ENCODE measurements around the gene FHIT. TPM values are rescaled to one million over a fixed set of nuclear protein-coding genes. Genes with fewer than 3 reads are reported as not detected.

The FHIT gene
- total RNA-seq, 1 donor from 2014 or later, result 26.0 TPM

DNA sequence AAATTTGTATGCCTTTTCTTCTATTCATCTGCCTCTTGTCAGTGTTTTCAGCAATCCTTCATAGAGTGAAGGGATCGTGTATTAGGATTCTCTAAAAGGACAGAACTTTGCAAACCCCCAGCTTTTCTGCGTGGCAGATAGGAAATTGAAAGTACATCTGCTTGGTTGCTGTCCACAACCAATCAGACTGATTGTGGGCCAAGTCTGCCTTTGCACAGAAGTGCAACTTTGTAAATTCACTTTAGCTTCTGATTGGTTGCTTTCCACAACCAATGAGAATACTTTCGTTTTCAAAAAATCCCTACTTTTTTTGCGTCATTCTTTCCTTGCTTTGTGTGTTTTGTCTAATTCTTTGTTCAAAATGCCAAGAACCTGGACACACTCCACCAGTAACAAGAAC is 847.4 kb downstream of the FHIT start:
- DNase-seq (ENCODE audit: low spot score), result no peak

DNA sequence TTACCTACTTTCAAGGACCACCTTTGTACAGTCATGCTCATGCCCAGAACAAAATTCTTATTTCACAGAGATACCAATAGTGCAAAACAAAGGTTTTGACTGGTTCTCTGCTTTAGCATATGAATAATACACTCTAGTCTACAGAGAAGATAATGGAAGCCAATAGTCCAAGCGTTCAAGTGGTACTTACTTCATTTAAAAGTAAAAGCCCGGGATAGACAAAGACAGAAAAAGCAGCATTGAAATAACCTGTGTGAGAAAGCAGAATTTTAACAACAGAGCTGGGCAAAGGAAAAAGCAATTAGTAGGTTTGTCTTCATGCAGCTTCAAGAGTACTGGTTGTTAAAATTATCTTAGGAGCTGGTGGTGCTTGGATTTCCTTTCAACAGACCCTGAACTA is 848.3 kb downstream of the FHIT start:
- no peak for DNase-seq (ENCODE audit: low spot score)

DNA sequence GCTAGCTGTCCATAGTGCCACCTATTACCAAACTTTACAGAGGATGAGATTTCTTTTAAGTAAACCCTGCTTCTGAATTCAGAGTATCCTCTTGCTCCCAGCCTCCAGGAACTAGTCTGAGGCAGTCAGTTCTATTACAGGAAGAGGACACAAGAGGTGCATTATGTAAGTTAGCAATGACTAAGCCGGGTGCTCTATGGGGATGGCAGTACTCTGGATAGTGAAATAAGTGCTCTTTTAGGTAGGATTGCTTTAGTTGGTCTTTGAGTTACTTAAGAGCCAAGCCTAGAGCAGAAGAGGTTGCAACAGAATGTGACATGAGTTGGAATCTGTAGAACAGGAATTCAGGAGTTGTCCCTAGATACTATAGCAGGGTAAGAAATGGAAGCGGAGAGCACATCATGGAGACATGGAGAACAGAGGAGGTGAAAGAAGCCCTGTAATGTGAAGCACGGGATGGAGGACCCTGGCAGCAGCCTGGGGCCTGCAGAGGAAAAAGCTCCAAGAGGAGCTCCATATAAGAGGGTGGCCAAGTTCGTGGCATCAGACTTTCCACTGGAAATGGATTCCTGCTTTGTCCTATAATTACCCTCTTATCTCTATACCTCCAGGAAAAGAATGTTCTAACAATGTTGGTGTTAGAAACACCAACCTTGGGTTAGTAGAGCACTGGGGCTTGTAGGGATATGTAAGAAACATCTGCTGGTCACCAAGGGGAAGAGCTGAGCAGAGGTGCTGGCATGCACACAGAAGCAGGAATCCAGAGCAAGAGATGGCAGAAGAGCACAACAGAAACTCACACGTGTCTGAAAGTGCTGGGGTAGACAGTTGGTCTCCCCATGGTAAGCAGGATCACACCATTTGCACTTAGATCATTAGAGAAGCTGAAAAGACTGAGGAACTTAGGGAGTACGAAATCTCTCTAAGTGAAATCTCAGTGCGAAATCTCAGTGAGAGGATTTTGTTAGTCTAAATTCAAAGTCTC is 851.1 kb downstream of the FHIT start:
- no peak for DNase-seq (ENCODE audit: low spot score)

DNA sequence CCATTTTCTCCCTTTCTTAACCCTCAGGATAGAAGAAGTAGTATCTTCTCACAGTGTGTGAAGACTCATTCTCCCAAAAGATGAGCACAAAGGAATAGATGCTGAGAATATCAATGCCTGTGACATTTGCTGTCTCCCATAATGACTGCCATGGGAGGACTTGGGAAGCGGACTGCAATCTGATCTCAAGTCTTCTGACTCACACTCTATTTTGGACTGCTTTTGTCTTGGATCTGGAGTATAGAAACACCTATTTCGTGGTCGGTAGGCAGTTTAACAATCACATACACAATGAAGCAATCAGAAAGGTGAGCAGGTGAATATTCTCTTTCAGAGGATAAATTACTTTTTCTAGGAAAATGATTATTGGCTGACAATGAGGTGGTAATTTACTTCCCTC is 852.0 kb downstream of the FHIT start:
- no peak for DNase-seq (ENCODE audit: low spot score)

DNA sequence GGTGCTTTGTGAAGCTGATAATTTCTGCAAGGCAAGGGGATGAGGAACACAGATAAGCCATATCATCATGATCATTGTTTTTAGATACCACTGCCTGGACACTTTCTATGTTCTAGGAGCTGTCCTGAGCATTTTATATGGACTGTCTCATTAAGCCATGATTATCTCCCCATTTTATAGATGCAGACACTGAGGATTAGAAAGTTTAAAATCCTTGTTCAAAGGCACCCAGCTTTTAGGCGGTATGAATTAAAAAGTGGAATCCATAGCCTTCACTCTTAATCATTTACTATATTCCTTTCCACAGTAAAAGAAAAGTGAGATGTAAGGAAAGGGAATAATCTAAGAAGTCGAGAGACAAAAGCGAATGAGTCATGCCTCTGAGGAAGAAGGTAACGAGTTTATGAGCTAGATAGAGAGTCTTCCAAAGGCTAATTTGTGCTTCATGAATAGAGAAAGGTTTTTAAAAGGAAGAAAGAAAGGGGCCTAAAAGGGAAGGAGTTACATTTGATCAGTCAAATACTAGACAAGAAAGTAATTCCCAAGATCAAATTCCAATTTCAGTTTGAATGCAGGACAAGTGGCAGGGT is 856.0 kb downstream of the FHIT start:
- DNase-seq (ENCODE audit: low spot score), result no peak

DNA sequence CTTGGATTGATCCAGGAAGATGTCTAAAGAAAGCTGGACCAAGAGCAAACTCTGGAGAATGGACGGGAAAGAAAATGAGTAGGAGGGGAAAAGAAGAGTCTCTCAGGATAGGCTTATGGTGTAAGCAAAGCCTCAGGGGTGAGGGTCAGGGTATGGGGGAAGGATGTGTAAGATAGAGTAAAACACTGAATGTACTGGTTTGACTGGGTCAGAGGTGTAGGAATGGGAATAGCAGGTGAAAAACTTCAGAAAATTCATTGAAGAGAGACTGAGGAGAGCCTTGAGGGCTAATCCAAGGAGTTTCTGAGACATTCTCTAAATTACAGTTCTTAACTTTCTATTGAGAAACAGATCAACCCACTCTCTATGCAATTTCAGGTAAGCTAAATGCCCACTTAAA is 857.3 kb downstream of the FHIT start:
- no peak for DNase-seq (ENCODE audit: low spot score)

DNA sequence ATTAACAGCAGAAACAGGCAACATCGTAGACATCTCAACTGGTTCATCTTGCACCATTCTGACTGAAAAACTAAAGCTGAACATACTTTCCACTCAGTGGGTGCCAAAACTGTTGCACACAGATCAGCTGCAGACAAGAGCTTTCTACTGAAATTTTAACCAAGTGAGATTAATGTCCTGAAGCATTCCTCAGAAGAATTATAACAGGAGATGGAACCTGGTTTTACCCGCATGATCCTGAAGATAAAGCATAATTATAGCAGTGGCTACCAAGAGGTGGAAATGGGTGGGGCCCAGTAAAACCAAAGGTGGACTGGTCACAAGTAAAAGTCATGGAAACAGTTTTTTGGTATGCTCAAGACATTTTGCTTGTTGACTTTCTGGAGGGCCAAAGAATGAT is 858.8 kb downstream of the FHIT start:
- DNase-seq (ENCODE audit: low spot score), result no peak

DNA sequence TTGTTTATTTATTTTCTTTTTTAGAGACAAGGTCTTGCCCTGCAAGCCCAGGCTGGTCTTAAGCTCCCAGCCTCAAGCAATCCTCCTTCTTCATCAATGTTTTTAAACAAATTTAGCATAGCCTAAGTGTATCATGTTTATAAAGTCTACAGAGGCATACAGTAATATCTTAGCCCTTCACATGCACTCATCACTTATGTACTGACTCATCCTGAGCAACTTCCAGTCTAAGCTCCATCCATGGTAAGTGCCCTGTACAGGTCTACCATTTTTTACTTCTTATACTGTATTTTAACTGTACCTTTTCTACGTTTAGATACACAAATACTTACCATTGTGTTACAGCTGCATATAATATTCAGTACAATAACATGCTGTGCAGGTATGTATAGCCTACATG is 860.0 kb downstream of the FHIT start:
- DNase-seq (ENCODE audit: low spot score), result no peak

DNA sequence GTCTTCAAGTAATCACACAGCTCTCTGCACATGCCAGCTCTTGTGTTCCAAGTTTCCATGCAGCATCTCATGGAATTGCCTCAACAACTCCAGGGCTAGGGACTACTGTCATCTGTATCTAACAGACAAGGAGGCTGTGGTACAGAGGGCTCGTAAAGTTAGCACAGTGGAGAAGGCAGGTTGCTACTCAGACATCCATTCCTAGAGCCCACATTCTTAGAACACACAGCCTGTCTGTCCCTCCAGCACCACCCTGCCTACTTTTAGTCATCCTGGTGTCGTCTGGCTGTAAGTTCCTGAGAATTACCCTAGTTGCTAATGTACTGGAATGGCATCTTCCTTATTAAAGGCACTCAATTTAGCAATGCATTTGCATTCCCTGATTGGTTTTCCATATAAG is 862.5 kb downstream of the FHIT start:
- no peak for DNase-seq (ENCODE audit: low spot score)

DNA sequence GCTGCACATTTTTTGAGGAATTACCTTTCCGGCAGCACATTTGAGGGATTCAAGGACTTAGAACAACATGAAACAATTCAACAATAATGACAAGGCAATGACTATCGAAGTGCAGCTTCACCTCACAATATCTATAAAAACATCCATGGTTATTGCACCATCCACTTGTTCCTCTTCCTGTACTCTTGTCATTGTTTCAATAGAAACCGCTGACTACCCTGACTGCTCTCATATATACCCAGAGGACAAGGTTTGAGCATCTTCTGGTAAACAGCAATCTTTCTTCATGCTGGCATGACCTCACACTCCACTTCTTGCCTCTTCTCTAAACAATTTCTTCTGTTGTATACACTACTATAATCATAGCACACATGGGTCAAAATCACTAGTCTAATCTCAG is 864.9 kb downstream of the FHIT start:
- no peak for DNase-seq (ENCODE audit: low spot score)

DNA sequence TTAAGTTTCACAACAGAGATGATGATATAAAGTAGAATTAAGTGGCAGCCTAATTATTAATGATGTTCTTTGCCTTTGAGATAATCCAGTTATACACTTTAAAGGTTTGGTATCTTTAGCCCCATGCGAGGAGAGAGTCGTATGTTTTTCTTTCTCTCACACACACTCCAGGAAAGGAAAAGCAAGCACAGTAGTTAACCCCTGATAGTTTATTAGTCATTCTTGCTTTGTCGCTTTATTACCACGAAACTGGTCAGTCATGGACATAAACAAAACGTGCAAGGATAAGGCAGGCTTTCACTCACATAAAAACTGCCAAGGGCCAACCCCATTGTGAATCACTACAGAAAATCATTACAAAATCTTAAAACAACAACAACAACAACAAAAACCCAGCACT is 866.9 kb downstream of the FHIT start:
- no peak for DNase-seq (ENCODE audit: low spot score)

DNA sequence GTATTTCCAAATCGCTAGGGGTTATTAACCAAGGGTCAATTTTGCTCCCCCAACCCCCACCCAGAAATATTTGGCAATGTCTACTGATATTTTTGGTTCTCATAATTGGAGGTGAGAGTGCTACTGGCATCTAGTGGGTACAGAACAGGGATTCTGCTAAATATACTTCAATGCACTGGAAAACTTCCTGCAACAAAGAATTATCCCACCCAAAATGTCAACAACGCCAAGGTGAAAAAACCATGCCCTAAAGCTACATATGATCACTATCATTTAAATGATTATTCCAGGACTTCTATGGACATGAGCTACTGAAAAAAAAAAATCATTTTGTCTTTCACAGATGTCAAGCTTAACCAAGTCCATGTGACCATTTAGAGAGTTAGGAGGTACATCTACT is 867.9 kb downstream of the FHIT start:
- no peak for DNase-seq (ENCODE audit: low spot score)

DNA sequence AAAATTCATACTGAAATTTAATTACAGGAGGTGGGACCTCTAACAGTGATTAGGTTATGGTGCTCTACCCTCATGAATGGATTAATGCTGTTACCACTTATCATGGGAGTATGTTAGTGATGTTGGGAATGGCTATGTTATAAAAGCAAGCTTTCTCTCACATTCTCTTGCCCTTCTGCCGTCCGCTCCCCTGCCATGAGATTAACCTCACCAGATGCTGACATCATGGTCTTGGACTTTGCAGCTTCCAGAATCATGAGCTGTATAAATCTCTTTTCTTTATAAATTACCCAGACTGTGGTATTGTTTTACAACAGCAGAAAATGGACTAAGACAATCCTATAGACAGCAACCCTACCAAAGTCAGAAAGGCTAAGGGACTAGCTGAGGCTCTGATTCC is 884.8 kb downstream of the FHIT start:
- DNase-seq (ENCODE audit: low spot score), result no peak

DNA sequence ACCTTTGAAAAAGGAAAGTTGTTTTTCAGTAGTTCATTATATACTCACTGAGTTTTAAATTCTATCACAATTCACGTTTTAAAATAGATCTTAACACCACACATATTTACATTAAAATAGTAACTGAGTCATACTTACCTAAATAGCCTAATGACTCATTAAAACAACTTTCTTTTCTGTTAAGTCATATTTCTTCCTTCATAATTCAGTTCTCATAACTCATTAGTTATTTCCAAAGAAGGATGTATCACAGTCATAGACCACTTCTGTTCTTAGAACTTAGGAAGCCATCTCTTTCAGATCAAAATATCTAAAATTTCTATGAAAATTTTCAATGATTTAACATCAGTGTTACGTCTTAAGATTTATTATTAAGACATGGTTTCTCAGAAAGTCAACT is 885.9 kb downstream of the FHIT start:
- DNase-seq (ENCODE audit: low spot score), result no peak

DNA sequence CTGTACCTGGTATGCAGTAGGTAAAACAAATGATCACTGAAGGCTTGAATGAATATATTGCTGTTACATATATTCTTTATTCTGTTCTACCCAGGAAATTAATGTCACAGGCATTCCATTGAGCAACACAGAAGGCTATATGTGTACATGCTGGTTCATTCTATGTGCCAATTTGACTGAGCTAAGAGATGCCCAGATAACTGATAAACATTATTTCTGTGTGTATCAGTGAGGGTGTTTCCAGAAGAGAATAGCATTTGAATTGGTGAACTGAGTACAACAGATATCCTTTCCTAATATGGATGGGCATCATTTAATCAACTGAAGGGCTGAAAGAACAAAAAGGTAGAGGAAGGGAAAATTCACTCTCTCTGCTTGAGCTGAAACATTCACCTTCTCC is 886.8 kb downstream of the FHIT start:
- no peak for DNase-seq (ENCODE audit: low spot score)

DNA sequence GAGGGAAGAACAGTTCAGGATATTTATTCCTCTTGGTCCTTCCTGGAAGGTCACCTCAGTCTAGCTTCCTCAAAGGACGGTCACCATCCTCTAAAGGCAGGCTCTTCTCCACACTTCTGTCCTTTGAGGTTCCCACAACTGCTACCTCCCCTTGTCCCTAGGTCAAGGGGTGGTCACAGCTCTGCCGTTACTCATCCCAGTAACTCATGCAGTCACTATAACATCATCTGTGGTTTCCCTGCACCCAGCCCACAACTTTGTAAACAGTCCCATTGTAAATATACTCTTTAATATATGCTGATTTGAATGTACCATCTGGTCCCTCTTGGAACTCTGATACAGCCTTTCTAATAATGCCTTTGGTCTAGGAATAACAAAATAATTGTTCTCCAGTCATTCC is 887.4 kb downstream of the FHIT start:
- DNase-seq (ENCODE audit: low spot score), result no peak

DNA sequence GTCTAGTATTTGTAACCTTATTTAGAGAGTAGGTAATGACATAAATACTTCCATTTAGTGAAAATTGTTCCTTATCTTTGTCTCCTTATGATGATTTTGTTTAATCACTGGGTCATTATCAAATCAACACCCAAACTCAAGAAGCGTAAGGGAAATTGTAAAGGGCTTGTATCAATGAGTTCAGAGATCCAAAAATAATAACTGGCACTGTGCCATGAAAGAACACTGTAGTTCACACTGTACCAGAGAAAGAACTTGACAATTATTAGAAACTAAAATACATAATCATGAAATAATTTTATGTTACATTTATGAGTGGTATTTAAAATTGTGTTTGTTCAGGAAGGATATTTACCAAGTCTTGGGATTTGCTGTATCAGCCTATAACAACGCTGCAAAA is 895.4 kb downstream of the FHIT start:
- DNase-seq (ENCODE audit: low spot score), result no peak

DNA sequence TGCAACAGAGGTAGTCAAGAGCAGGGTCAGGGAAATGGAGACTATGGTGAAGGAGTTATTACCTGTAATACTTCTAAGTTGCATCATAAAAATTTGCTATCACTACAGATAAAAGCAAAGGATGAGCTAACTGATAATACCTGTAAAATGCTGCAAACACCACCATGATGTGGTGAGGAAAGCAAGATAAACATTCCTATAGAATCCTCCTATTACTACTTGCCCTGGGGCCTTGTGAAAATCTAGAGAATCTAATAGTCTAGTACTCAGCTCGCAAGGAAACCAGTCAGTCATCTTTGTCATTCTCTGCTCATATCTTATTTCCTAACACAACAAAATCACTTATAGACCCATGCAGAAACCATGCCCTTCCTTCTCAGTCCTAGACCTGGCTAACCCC is 899.8 kb downstream of the FHIT start:
- DNase-seq (ENCODE audit: low spot score), result no peak

DNA sequence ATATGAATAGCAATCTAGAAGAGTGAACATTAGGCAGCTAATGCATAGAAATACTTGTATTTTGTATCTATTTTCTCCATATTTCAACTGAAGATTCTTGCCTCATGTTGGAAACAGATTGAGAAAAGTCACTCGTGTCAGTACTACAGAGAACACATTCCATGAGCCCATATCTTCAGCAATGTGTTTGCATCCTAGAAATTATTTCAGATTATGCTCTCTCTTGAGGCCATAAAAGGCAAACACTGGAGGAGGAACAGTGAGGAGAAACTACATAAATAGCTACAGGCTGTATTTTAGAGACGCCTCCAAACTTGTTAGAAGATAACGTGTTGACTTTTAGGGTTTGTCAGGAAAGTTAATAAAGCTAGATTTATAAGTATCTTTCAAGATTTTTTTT is 906.9 kb downstream of the FHIT start:
- no peak for DNase-seq (ENCODE audit: low spot score)

DNA sequence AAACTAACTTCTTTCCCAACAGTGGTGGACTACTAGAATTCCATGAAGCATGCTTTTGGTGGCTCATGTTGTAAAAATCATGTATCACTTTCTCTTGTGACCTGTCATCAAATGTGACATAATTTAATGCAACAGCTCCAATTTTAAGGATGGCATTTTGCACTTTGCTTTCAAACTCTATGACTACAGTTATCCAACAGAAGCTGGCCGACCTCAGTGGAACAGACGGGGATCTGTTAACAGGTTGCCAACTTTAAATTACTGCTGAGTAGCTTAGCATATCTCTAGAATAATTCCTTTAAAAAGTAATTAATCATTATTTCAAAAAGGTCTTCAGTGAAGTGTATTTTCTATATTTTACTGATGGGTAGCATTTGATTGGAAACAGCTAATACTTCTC is 907.4 kb downstream of the FHIT start:
- DNase-seq (ENCODE audit: low spot score), result no peak

DNA sequence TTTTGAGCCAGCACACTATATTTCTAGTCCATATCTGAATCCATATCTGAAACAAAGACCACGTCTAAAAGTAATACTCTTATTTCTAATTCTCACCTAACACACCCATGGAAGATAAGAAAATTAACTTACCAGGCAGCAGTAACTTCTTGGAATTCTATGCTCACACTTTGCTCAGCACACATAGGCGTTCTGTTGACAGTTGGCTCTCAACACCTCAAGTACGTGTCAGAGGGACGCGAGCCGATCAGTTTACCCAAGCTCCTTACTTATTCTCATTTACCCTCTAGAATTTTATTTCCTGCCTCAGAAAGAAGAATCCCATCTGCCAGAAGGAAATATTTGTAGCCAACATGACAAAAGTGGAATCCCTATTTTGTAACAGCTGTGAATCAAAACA is 911.9 kb downstream of the FHIT start:
- no peak for DNase-seq (ENCODE audit: low spot score)

DNA sequence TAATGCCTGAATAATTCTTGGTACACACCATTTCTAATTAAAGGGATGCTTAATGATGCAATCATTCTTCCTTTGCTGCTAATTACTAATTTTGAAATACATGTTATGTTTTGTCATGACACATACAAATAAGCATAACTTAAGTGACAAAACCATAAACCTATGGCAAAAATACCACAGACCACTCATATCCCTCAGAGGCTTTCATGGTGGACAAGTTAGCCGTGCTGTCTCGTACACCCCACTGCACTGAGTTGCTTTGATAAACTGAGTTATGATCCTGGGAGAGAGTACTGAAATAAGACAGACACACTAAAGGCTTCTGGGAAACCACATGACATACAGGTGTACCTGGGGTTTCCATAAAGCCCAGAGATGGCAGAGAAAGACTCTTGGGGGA is 913.8 kb downstream of the FHIT start:
- DNase-seq (ENCODE audit: low spot score), result no peak

DNA sequence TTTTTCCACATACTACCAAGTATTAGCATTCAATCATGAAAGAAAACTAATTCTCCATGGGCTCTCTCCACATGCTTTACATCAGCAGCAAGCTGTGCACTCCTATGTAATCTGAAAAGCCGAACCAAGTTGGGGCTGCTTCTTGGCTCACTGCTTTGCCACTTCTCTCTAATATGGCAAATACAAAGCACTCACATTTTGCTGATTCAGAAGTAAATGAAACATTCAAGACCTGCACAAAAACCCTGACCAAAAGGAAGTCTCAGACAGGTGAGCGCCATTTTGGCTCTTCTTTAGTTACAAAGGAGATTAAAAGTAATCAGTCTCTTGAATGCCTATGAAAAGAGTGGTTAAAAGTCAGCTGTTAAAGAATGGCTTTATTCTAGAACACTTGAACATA is 915.2 kb downstream of the FHIT start:
- DNase-seq (ENCODE audit: low spot score), result no peak

DNA sequence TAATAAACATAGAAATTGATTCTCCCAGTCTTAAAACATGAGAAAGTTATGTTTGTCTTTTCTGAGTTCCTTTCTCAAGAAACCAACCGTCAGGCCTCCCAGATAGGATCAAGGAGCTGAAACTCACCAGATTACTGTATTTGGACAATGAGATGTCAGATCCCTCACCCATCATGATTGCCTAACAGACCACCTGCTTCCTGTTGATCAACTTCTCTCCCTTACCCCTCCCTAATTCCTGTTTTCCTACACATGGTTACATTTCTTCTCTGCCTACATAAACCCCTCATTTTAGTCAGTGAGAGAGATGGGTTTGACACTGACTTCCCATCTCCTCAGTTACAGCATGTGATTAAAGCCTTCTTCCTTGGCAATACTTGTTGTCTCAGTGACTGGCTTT is 917.5 kb downstream of the FHIT start:
- no peak for DNase-seq (ENCODE audit: low spot score)

Measured in ureter (tissue), 1 donor.